VCaP (cell line): ENCODE measurements around the gene RFPL3.

Experiments
- H3K27ac ChIP-seq: fragments of 450-650 bp; 2 replicates; pipeline ENCODE4 v1.5.1; 2017
- CTCF ChIP-seq: fragments of 450-650 bp; conservative IDR thresholded peaks from 2 replicates; pipeline ENCODE4 v1.5.1; 2017; ENCODE audit warnings: mild to moderate bottlenecking, moderate library complexity

Gene RFPL3

GRCh38 chr22:32325811-32326237 lies 31.8 kb upstream of the RFPL3 start:
- no peak for TF ChIP-seq CTCF
- H3K27ac ChIP-seq, result no peak overlapping the region

GRCh38 chr22:32326647-32327046 lies 31.0 kb upstream of the RFPL3 start:
- no peak for TF ChIP-seq CTCF
- H3K27ac ChIP-seq, result no peak overlapping the region

DNA sequence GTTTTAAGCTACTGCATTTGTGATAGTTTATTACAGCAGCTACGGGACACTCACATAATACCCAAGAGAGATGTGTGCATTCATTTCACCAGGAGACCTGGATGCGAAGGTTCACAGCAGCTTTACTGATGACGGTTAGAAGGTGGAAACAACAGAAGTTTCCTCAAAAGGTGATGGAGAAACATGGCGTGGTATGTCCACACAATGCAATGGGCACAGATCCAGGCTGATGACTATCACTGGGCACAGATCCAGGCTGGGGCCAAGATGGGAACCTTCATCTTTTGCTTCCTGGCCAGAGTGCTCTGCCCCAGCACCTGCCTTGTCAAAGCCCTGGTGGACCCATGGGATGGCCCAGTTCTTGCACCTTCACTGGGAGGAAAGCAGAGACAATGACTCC lies 30.6 kb upstream of the RFPL3 start:
- H3K27ac ChIP-seq, result no peak overlapping the region
- no peak for TF ChIP-seq CTCF

DNA sequence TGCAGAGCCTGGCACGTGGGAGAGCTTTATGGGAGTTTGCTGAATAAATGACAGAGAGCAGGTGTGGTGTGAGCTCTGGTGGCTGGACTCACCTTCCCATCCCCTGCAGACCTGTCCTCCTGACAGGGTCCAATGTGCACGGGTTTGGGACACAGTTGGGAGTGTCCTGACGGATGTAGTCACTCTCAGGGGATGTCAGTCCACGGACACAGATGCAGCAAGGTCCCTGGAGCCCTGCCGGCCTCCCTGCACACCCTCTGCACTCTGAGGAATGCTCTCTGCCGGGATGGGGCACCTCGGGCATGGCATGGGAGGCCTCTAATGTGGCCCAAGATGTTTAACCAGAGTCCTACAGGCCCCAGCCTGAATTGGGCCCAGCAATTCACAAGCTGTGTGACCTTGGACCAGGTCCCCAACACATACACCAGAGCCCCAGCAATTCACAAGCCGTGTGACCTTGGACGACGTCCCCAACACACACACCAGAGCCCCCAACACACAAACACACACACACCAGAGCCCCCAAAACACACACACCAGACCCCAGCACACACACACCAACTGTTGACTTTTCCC lies 30.0 kb upstream of the RFPL3 start:
- TF ChIP-seq CTCF, result no peak
- H3K27ac ChIP-seq, result no peak overlapping the region

- no peak for TF ChIP-seq CTCF
- H3K27ac ChIP-seq, result no peak overlapping the region
Measured at GRCh38 chr22:32328306-32329201, 29.1 kb upstream of the RFPL3 start.

DNA sequence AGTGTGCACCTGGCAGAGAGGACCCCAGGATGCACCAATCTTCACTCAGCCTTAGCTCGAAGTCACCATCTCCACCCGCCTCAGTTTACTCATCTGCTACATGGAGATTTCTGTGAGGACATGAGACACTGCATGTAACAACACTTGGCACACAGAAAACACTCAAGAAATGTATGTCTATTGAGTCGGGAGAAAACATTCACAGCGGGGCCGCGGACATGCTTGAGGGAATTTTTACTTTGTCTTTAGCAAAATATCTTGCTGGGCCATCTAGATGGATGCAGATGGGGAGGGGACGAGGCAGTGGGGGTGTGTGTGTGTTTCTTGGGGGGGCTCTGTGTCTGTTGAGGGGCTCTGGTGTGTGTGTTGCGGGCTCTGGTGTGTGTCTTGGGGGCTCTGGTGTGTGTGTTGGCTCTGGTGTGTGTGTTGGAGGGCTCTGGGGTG lies 28.4 kb upstream of the RFPL3 start:
- no peak overlapping the region for H3K27ac ChIP-seq
- no peak for TF ChIP-seq CTCF

- no peak overlapping the region for H3K27ac ChIP-seq
- no peak for TF ChIP-seq CTCF
Measured at GRCh38 chr22:32331236-32331917, 26.3 kb upstream of the RFPL3 start.
